Nephron progenitor cell (in vitro differentiated cells): ENCODE data around the gene PSME2.

ENCODE experiments used
- DNase-seq: peaks from one replicate; pipeline ENCODE4 v3.0.0; 2021
- H3K27ac Mint-ChIP-seq: 2 replicates; pipeline ENCODE4 v1.8.0; 2021; ENCODE audit warnings: mild to moderate bottlenecking, moderate library complexity, mixed read lengths
- H3K27me3 Mint-ChIP-seq: 2 replicates; pipeline ENCODE4 v1.8.0; 2021; ENCODE audit warnings: mild to moderate bottlenecking, low read depth, mixed read lengths; ENCODE audit not compliant: poor library complexity
- H3K36me3 Mint-ChIP-seq: 2 replicates; pipeline ENCODE4 v1.8.0; 2021; ENCODE audit warnings: low read depth, mixed read lengths
- H3K4me1 Mint-ChIP-seq: 2 replicates; pipeline ENCODE4 v1.8.0; 2021; ENCODE audit warnings: mixed read lengths
- H3K4me3 Mint-ChIP-seq: 2 replicates; pipeline ENCODE4 v1.8.0; 2021; ENCODE audit warnings: mild to moderate bottlenecking, moderate library complexity, mixed read lengths
- H3K9me3 Mint-ChIP-seq: 2 replicates; pipeline ENCODE4 v1.8.0; 2021; ENCODE audit warnings: mild to moderate bottlenecking, moderate library complexity, mixed read lengths
- CTCF ChIP-seq: fragments of 200-600 bp; sonication (generic); IDR thresholded peaks from 2 replicates; pipeline ENCODE4 v1.5.0; 2021; ENCODE audit warnings: antibody characterized with exemption

PSME2 gene

GRCh38 chr14:24146453-24146977, at the start of gene PSME2:
Gene PSME2, minus strand, starts transcription at chr14:24146610. Its CDS starts 29 bp downstream, at chr14:24146581.
- peak within 1 kb of the TSS; percentile 98 for H3K4me3 Mint-ChIP-seq
- no peak for TF ChIP-seq CTCF
- no peaks in the 10 kb centered on the region for H3K9me3 Mint-ChIP-seq
- H3K4me1 Mint-ChIP-seq = peaks cover 51% of the 10 kb centered on the region
- DNase-seq = peak; percentile 97
- H3K27me3 Mint-ChIP-seq = no peaks in the 10 kb centered on the region
- H3K27ac Mint-ChIP-seq = peak within 1 kb of the TSS; percentile 93
- H3K36me3 Mint-ChIP-seq = peaks cover 34% of the 10 kb centered on the region

GRCh38 chr14:24195186-24196070, 49.0 kb upstream of the PSME2 start, which contains the start of gene TM9SF1:
Gene TM9SF1, minus strand, starts transcription at chr14:24195441. Its CDS starts 422 bp downstream, at chr14:24195019.
- peaks cover 56% of the 10 kb centered on the region for H3K36me3 Mint-ChIP-seq
- peak within 1 kb of the TSS; percentile 98 for H3K27ac Mint-ChIP-seq
- peak; percentile 82 for DNase-seq
- no peaks in the 10 kb centered on the region for H3K27me3 Mint-ChIP-seq
- H3K9me3 Mint-ChIP-seq = peaks cover 7% of the 10 kb centered on the region
- H3K4me1 Mint-ChIP-seq = peaks cover 48% of the 10 kb centered on the region
- no peak for TF ChIP-seq CTCF
- H3K4me3 Mint-ChIP-seq = peak within 1 kb of the TSS; percentile 94

GRCh38 chr14:24194873-24195185, 48.4 kb upstream of the PSME2 start:
- Mint-ChIP-seq H3K4me3 (peak overlapping the region; percentile 94), H3K9me3 (peaks cover 1% of the 10 kb centered on the region), H3K4me1 (peaks cover 54% of the 10 kb centered on the region), H3K36me3 (peaks cover 56% of the 10 kb centered on the region), H3K27me3 (peaks cover 4% of the 10 kb centered on the region), H3K27ac (no peak overlapping the region)
- DNase-seq = no peak
- TF ChIP-seq CTCF = no peak

GRCh38 chr14:24194186-24194872, 47.9 kb upstream of the PSME2 start:
- Mint-ChIP-seq H3K27ac (no peak overlapping the region), H3K9me3 (no peaks in the 10 kb centered on the region), H3K4me3 (peak overlapping the region; percentile 94), H3K27me3 (peaks cover 4% of the 10 kb centered on the region), H3K36me3 (peaks cover 52% of the 10 kb centered on the region), H3K4me1 (peaks cover 57% of the 10 kb centered on the region)
- TF ChIP-seq CTCF = no peak
- DNase-seq = no peak

- peaks cover 5% of the 10 kb centered on the region for H3K27me3 Mint-ChIP-seq
- no peak for TF ChIP-seq CTCF
- no peak for DNase-seq
- no peaks in the 10 kb centered on the region for H3K9me3 Mint-ChIP-seq
- peaks cover 41% of the 10 kb centered on the region for H3K36me3 Mint-ChIP-seq
- peak overlapping the region; percentile 54 for H3K27ac Mint-ChIP-seq
- no peak overlapping the region for H3K4me3 Mint-ChIP-seq
- H3K4me1 Mint-ChIP-seq = peaks cover 60% of the 10 kb centered on the region
Measured at GRCh38 chr14:24192933-24193332, 46.5 kb upstream of the PSME2 start.
